ENCODE measurements around the gene SLC6A3.

SLC6A3 gene

DNA sequence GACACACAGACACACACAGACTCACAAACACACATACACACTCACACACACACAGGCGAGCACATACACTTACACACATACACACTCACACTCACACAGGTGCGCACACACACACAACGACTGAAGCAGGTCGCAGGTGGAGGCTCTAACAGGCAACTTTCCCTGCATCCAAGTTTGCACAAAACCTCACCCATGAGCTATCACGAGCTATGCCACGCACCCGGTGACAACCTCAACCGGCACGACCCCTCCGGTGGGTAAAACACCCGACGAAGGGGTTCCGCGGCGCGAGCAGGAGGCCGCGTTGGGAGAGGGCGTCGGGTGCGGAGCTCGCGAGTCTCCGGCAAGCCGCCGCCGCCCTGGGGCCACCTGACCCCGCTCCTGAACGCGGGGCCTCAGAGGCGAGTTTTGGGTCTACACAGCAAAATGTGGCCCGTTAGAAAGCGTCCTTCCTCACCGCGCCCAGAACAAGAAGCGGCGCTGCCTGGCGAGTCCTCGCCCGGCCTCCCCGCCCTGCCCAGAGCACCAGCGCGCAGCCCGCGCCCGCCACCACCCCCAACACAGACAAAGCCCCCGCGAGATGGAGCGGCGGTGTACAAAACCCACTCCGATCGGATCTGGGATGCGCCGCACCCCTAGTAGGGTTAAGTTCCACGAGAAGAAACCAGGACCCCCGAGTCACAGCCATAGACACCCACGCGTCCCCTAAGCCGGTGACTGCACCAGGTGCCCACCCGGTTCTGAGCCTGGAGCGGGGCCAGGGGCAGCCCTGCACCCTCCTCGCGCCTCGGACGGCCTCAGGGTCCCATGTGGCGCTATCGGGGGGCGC, 665 bp downstream of the SLC6A3 start:
- DNase-seq (ENCODE audit: low read depth) = no peak
- TF ChIP-seq, protein P1, sequence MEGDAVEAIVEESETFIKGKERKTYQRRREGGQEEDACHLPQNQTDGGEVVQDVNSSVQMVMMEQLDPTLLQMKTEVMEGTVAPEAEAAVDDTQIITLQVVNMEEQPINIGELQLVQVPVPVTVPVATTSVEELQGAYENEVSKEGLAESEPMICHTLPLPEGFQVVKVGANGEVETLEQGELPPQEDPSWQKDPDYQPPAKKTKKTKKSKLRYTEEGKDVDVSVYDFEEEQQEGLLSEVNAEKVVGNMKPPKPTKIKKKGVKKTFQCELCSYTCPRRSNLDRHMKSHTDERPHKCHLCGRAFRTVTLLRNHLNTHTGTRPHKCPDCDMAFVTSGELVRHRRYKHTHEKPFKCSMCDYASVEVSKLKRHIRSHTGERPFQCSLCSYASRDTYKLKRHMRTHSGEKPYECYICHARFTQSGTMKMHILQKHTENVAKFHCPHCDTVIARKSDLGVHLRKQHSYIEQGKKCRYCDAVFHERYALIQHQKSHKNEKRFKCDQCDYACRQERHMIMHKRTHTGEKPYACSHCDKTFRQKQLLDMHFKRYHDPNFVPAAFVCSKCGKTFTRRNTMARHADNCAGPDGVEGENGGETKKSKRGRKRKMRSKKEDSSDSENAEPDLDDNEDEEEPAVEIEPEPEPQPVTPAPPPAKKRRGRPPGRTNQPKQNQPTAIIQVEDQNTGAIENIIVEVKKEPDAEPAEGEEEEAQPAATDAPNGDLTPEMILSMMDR (IDR thresholded peaks at IDR 0.05; ENCODE audit: control insufficient read depth, extremely low read depth, insufficient read depth) = no peak
- H3K4me3 ChIP-seq (ENCODE audit: low read depth, low read length) = no peak overlapping the region

DNA sequence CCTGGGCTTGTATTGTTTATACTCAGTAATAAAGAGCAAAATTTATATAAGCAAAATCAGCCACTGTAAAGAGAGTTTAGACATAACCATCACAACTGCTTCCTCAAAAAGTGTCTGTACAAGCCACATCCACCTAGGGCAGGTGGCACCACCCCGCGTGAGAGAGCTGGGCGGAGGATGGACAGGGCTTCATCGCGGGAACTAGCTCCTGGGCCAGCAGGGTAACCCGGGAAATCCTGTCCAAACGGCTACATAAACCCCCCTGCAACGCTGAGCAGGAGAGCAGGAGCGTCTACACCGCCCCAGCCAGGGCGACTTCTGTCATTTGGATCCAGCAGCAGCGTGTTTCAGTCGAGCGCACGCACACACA, 1.3 kb downstream of the SLC6A3 start:
- no peak overlapping the region for H3K4me3 ChIP-seq (ENCODE audit: low read depth, low read length)
- TF ChIP-seq, protein P1 (IDR thresholded peaks at IDR 0.05; ENCODE audit: control insufficient read depth, extremely low read depth, insufficient read depth) = no peak
- DNase-seq (ENCODE audit: low read depth) = no peak

DNA sequence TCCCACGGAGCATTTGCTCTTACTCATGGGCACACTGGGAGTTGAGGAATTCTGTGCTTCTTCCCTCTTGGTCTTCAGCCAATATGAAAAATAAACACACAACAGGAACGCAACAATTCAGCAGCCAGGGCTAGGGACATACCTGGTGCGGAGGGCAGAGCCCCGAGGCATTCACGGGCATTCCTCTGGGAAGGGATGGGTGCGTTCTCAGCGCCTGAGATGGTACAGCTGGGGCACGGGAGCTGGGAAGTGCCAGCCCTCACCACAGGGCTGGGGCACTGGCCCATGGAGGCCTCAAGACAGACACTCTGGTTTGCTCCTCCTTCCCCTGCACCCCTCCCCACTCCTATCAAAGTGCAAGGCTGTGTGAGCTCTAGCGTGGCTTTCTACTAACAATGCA, 2.1 kb downstream of the SLC6A3 start:
- TF ChIP-seq, protein P1 (IDR thresholded peaks at IDR 0.05; ENCODE audit: control insufficient read depth, extremely low read depth, insufficient read depth) = no peak
- DNase-seq (ENCODE audit: low read depth) = no peak

DNA sequence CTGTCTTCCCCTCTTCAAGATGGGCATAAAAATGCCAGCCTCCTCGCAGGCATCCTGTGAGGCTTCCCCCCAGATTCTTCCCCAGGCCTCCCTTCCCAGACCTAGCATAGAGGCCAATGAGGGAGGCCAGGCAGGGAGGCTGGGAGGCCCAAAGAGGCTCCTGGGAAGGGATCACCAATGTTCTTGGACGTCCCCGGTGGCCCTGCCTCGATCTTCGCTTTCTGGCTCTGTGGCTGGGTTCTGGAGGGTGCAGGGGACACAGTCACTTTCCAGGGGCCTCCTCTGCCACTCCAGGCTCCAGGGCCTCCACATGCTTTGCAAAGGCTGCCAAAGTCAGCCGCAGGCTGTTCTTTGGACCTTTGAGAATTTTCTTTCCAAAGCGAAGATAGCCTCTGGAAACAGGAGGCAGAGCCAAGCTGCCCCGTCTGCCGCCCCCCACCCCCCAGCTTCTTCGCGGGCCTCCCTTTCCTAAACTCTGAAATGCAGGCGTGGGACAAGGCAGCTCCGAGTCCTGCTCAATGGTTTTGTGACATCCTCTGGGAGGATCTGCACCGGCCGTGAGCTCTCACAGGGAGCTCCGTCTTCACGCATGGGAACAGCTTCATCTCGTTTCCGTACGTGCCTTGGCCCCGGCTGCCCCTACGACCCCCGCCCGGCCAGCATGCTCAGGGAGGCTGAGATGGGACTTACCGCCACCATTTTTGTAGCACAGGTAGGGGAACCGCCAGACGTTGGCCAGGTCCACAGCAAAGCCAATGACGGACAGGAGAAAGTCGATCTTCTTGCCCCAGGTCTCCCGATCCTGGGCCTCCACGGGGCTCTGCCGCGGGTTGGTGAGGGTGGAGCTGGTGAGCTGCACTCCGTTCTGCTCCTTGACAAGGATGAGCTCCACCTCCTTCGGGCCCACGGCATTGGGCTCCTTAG, 2.8 kb downstream of the SLC6A3 start:
- TF ChIP-seq, protein P1 (IDR thresholded peaks at IDR 0.05; ENCODE audit: control insufficient read depth, extremely low read depth, insufficient read depth) = no peak
- no peak overlapping the region for H3K4me3 ChIP-seq (ENCODE audit: low read depth, low read length)
- no peak for DNase-seq (ENCODE audit: low read depth)

More for the DNA sequence above, 2.1 kb downstream of the SLC6A3 start:
- H3K4me3 ChIP-seq (ENCODE audit: low read depth, low read length) = no peak overlapping the region

DNA sequence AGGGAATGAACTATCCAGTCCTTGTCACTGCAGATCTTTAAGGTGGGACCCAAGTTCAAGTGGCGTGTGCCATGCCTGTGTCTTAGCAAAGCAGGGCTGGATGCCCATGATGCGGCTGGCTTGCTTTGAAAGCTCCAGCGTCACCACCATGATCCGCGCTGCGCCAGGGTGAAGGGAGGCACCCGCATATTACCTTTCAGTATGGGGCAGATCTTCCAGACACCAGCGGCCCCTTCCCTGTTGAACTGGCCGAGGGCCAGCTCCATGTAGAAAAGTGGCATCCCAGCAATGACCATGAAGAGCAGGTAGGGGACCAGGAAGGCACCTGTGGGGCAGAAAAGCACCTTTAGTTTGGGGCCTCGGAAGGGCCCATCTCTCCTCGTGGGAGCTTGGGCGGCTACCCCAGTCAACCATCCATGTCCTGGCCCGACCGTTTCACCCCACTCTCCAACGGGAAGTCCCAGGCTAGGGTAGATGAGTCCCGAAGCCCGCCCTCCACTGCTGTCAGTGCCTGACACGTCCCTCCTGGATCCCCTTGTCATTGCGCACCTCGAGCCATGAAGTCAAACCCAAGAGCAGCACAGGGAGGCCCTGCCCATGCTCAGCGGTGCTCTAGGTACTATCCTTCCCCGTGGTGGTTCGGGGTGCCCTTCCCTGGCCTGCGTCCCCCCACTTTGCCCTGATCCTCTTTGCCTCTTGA, 3.9 kb downstream of the SLC6A3 start:
- no peak overlapping the region for H3K4me3 ChIP-seq (ENCODE audit: low read depth, low read length)
- TF ChIP-seq, protein P1 (IDR thresholded peaks at IDR 0.05; ENCODE audit: control insufficient read depth, extremely low read depth, insufficient read depth) = no peak
- no peak for DNase-seq (ENCODE audit: low read depth)

DNA sequence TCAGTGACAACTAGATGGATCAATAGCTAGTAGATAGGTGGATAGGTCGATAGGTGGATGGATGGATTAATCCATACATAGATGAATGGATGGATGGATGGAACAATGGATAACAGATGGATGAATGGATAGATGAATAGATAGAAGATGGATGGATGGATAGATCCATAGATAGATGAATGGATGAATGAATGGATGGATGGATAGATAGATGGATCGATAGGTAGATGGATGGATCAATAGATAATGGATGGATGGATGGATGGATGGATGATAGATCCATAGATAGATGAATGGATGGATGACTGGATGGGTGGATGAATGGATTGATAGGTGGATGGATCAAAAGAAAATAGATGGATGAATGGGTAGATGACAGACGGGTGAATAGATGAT, 5.1 kb downstream of the SLC6A3 start:
- DNase-seq (ENCODE audit: low read depth) = no peak
- H3K4me3 ChIP-seq (ENCODE audit: low read depth, low read length) = no peak overlapping the region
- TF ChIP-seq, protein P1 (IDR thresholded peaks at IDR 0.05; ENCODE audit: control insufficient read depth, extremely low read depth, insufficient read depth) = no peak
